Measurements from ENCODE around the gene C10orf105.
A peak's percentile ranks its signal among the peaks of the same experiment; 100 is the strongest.

C10orf105 gene

GRCh38 chr10:71715860-71716259 is 3.7 kb downstream of the C10orf105 start:
- DNase-seq, result no peak

GRCh38 chr10:71715026-71715425 is 4.6 kb downstream of the C10orf105 start:
- no peak for DNase-seq

GRCh38 chr10:71714592-71714991 is 5.0 kb downstream of the C10orf105 start:
- no peak for DNase-seq

- no peak for DNase-seq
Observed at GRCh38 chr10:71714031-71714410, 5.6 kb downstream of the C10orf105 start.

GRCh38 chr10:71713135-71714030 is 6.2 kb downstream of the C10orf105 start:
- DNase-seq, result peak; percentile 34

GRCh38 chr10:71712572-71713134 is 6.9 kb downstream of the C10orf105 start:
- DNase-seq, result no peak

- DNase-seq, result no peak
Observed at GRCh38 chr10:71712170-71712569, 7.4 kb downstream of the C10orf105 start.

- no peak for DNase-seq
Observed at GRCh38 chr10:71711052-71711623, 8.4 kb downstream of the C10orf105 start.

GRCh38 chr10:71710519-71710918 is 9.1 kb downstream of the C10orf105 start:
- DNase-seq, result no peak

- no peak for DNase-seq
Observed at GRCh38 chr10:71708897-71709882, 10.4 kb downstream of the C10orf105 start.

GRCh38 chr10:71708301-71708703 is 11.3 kb downstream of the C10orf105 start:
- peak; percentile 55 for DNase-seq

- no peak for DNase-seq
Observed at GRCh38 chr10:71707240-71707789, 12.3 kb downstream of the C10orf105 start.

GRCh38 chr10:71706216-71707121 is 13.1 kb downstream of the C10orf105 start:
- DNase-seq, result no peak

GRCh38 chr10:71705582-71705981 is 14.0 kb downstream of the C10orf105 start:
- no peak for DNase-seq

GRCh38 chr10:71704816-71705215 is 14.8 kb downstream of the C10orf105 start:
- no peak for DNase-seq

GRCh38 chr10:71703577-71703976 is 16.0 kb downstream of the C10orf105 start:
- DNase-seq, result no peak

- no peak for DNase-seq
Observed at GRCh38 chr10:71701496-71702132, 18.0 kb downstream of the C10orf105 start.

- DNase-seq, result no peak
Observed at GRCh38 chr10:71700731-71701368, 18.7 kb downstream of the C10orf105 start.

- no peak for DNase-seq
Observed at GRCh38 chr10:71698737-71699136, 20.8 kb downstream of the C10orf105 start.

All from stimulated activated naive CD4-positive, alpha-beta T cell treated with Interleukin-2 at 50 U/mL for 16 hours (primary cell).